SK-N-SH (cell line): ENCODE results near the gene TRPV5.

Experiments
- CHD2 ChIP-seq: fragments of 150-350 bp; IDR thresholded peaks from 2 replicates; pipeline ENCODE4 v1.6.1; 2018; ENCODE audit warnings: low read length; ENCODE audit not compliant: partially characterized antibody
- EP300 ChIP-seq, 2 experiments: IDR thresholded peaks; 2 replicates each; pipeline versions ENCODE4 v1.4.0 to v1.6.1; 2012; ENCODE audit warnings: borderline replicate concordance in 1 of 2, low read depth in 1 of 2, low read length in 1 of 2
- GABPA ChIP-seq: IDR thresholded peaks from 2 replicates; pipeline ENCODE4 v1.4.0; 2012; ENCODE audit warnings: low read depth, mild to moderate bottlenecking
- RAD21 ChIP-seq: IDR thresholded peaks from 2 replicates; pipeline ENCODE4 v1.6.1; 2012; ENCODE audit warnings: mild to moderate bottlenecking, low read length
- TCF12 ChIP-seq: IDR thresholded peaks from 2 replicates; pipeline ENCODE4 v1.4.0; 2012
- TF ChIP-seq, protein P1 (sequence below): fragments of 200-600 bp; sonication (generic); IDR thresholded peaks from 2 replicates; pipeline ENCODE4 v1.6.1; 2017; ENCODE audit warnings: antibody characterized with exemption, mild to moderate bottlenecking, moderate library complexity
- TF ChIP-seq, protein P2 (sequence below): IDR thresholded peaks from 2 replicates; pipeline ENCODE4 v1.4.0; 2012; ENCODE audit warnings: low read depth
- TF ChIP-seq, protein P3 (sequence below): IDR thresholded peaks from 2 replicates; pipeline ENCODE4 v1.6.1; 2012; ENCODE audit warnings: mild to moderate bottlenecking, low read depth, low read length, moderate library complexity

DNA sequence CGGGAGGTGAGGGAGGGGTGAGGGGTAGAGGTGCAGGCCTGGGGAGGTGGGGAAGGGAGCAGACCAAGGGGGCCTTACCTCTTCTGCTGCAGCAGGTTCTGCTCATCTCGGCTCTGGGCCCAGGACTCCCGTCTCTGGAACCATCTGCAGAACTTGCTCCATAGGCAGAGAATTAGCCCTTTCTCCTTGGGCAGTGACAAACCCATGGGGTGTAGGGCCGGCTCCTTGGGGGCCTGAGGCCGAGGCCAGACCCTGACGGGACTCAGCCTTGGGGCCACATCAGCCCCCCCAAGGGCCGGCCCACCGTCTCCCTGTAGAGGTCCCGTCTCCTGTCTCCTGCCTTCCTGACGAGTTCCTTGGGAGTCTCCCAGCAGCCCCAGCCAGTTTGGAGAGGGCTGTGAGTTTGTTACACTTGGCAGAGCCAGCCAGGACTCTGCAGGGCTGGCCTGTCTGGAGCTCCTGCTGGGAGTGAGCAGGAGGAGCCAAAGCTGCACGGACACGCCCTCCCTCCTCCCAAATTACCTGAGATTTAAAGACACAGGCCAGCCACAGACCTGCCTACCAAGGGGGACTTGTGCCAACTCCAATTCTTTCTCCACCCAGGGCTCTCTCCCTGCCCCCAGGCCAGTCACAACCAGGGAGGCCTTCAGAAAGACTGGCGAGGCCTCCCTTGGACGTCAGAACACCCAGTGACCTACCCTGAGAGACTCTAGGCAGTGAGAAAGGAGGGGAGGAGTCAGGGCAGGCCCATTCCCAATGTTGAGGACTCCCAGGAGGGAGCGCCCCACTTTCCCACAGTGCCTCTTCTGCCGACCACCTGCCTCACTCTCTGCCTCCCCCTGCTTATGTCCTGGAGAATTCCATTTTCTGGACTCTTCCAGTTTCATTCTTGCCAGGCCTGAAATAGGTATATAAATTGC, 48.0 kb downstream of the TRPV5 start, which contains the start of gene TRPV6:
- TF ChIP-seq, protein P1, sequence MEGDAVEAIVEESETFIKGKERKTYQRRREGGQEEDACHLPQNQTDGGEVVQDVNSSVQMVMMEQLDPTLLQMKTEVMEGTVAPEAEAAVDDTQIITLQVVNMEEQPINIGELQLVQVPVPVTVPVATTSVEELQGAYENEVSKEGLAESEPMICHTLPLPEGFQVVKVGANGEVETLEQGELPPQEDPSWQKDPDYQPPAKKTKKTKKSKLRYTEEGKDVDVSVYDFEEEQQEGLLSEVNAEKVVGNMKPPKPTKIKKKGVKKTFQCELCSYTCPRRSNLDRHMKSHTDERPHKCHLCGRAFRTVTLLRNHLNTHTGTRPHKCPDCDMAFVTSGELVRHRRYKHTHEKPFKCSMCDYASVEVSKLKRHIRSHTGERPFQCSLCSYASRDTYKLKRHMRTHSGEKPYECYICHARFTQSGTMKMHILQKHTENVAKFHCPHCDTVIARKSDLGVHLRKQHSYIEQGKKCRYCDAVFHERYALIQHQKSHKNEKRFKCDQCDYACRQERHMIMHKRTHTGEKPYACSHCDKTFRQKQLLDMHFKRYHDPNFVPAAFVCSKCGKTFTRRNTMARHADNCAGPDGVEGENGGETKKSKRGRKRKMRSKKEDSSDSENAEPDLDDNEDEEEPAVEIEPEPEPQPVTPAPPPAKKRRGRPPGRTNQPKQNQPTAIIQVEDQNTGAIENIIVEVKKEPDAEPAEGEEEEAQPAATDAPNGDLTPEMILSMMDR, result no peak
- TF ChIP-seq EP300 (IDR thresholded peaks at IDR 0.05; ENCODE audit: borderline replicate concordance in 1 of 2, low read depth in 1 of 2, low read length in 1 of 2) (no peak), GABPA (no peak), RAD21 (no peak), CHD2 (no peak), TCF12 (no peak)
- TF ChIP-seq, protein P2, sequence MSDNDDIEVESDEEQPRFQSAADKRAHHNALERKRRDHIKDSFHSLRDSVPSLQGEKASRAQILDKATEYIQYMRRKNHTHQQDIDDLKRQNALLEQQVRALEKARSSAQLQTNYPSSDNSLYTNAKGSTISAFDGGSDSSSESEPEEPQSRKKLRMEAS, result no peak
- TF ChIP-seq, protein P3, sequence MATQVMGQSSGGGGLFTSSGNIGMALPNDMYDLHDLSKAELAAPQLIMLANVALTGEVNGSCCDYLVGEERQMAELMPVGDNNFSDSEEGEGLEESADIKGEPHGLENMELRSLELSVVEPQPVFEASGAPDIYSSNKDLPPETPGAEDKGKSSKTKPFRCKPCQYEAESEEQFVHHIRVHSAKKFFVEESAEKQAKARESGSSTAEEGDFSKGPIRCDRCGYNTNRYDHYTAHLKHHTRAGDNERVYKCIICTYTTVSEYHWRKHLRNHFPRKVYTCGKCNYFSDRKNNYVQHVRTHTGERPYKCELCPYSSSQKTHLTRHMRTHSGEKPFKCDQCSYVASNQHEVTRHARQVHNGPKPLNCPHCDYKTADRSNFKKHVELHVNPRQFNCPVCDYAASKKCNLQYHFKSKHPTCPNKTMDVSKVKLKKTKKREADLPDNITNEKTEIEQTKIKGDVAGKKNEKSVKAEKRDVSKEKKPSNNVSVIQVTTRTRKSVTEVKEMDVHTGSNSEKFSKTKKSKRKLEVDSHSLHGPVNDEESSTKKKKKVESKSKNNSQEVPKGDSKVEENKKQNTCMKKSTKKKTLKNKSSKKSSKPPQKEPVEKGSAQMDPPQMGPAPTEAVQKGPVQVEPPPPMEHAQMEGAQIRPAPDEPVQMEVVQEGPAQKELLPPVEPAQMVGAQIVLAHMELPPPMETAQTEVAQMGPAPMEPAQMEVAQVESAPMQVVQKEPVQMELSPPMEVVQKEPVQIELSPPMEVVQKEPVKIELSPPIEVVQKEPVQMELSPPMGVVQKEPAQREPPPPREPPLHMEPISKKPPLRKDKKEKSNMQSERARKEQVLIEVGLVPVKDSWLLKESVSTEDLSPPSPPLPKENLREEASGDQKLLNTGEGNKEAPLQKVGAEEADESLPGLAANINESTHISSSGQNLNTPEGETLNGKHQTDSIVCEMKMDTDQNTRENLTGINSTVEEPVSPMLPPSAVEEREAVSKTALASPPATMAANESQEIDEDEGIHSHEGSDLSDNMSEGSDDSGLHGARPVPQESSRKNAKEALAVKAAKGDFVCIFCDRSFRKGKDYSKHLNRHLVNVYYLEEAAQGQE, result no peak
